ENCODE results near the gene CYBA.

The CYBA gene

DNA sequence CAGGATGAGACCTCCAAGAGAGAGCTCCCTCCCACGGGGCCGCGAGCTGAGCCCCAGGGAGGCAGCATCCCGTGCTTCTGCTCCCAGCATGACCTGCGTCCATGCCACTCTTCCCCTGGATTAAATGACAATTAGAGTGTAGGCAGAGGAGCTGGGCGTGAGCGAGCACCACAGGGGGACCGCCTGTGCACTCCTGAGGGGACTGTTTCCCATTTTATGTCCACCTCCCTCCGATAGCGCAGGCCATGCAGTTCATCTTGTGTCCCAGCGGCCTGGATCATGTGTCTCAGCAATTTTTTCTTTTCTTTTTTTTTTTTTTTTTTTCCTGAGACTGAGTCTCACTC, 18.3 kb downstream of the CYBA start:
- Histone ChIP-seq H3K27me3 (ENCODE audit: insufficient read depth, poor library complexity, severe bottlenecking) (peaks cover 4% of the 10 kb centered on the region), H3K4me3 (ENCODE audit: severe bottlenecking) (no peak overlapping the region), H3K36me3 (ENCODE audit: low read depth) (peaks cover 37% of the 10 kb centered on the region), H3K9me3 (ENCODE audit: severe bottlenecking) (no peaks in the 10 kb centered on the region), H3K27ac (ENCODE audit: poor library complexity, severe bottlenecking) (no peak overlapping the region), H3K4me1 (ENCODE audit: insufficient read depth, poor library complexity, severe bottlenecking) (no peaks in the 10 kb centered on the region)
- no peak for ATAC-seq (ENCODE audit: low read depth)
- TF ChIP-seq, protein P1, sequence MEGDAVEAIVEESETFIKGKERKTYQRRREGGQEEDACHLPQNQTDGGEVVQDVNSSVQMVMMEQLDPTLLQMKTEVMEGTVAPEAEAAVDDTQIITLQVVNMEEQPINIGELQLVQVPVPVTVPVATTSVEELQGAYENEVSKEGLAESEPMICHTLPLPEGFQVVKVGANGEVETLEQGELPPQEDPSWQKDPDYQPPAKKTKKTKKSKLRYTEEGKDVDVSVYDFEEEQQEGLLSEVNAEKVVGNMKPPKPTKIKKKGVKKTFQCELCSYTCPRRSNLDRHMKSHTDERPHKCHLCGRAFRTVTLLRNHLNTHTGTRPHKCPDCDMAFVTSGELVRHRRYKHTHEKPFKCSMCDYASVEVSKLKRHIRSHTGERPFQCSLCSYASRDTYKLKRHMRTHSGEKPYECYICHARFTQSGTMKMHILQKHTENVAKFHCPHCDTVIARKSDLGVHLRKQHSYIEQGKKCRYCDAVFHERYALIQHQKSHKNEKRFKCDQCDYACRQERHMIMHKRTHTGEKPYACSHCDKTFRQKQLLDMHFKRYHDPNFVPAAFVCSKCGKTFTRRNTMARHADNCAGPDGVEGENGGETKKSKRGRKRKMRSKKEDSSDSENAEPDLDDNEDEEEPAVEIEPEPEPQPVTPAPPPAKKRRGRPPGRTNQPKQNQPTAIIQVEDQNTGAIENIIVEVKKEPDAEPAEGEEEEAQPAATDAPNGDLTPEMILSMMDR (IDR thresholded peaks at IDR 0.05; ENCODE audit: poor library complexity, severe bottlenecking): no peak
- DNase-seq (ENCODE audit: low spot score): no peak

DNA sequence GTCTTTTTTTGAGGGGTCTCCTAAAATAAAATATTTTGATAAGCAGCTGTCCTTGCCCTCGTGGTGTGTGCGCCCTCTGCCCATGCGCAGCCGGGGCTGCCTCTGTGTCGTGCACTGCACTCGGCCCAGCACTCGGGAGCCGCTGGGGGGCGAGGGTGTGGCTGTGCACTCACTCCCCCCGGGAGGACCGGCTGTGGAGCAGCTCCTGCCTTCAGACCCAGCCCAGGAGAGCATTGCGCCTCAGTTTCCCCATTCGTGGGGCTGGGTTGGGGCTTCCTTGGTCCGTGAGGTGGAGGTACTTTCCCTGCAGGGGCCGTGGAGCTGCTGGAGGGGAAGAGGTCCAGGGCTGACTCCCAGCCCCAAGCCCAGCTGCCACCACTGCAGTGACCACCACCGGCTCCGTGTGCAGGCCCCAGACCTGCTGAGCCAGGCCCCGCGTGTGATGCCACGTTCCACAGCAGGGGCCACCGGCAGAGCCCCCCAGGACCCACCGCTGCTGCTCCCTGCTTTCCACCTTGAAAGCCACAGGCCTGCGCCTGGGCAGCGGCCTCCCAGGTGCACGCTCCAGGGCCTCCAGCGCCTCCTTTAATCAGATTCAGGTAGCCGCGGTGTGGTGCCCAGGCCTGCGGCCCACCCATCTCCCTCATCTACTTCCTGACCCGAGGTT, 18.8 kb downstream of the CYBA start:
- peaks cover under 1% of the 10 kb centered on the region for H3K27me3 ChIP-seq (ENCODE audit: insufficient read depth, poor library complexity, severe bottlenecking)
- peaks cover 42% of the 10 kb centered on the region for H3K36me3 ChIP-seq (ENCODE audit: low read depth)
- H3K4me1 ChIP-seq (ENCODE audit: insufficient read depth, poor library complexity, severe bottlenecking): no peaks in the 10 kb centered on the region
- H3K4me3 ChIP-seq (ENCODE audit: severe bottlenecking): no peak overlapping the region
- H3K27ac ChIP-seq (ENCODE audit: poor library complexity, severe bottlenecking): no peak overlapping the region
- DNase-seq (ENCODE audit: low spot score) (no peak), ATAC-seq (ENCODE audit: low read depth) (no peak)
- TF ChIP-seq, protein P1 (IDR thresholded peaks at IDR 0.05; ENCODE audit: poor library complexity, severe bottlenecking): no peak
- no peaks in the 10 kb centered on the region for H3K9me3 ChIP-seq (ENCODE audit: severe bottlenecking)

DNA sequence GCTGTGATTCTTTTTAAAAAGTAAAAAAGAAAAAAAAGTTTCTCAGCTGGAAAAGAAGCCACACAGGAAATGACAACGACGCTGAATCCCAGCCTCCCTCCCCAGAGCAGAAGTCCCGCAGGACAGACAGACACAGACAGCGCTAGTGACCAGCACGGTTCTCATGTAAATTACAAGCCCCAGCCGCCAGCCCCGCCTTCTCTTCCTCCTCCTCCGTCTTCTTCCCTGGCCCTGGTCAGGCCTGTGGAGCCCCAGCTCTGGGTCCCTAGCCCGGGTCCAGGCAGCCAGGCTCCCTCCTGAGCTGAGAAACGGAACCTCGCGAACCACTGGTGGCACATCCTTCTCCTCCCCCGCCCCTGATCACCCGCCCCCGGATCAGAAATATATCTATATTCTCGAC, 19.5 kb downstream of the CYBA start:
- Histone ChIP-seq H3K27me3 (ENCODE audit: insufficient read depth, poor library complexity, severe bottlenecking) (no peaks in the 10 kb centered on the region), H3K27ac (ENCODE audit: poor library complexity, severe bottlenecking) (no peak overlapping the region), H3K4me3 (ENCODE audit: severe bottlenecking) (no peak overlapping the region), H3K9me3 (ENCODE audit: severe bottlenecking) (no peaks in the 10 kb centered on the region), H3K4me1 (ENCODE audit: insufficient read depth, poor library complexity, severe bottlenecking) (no peaks in the 10 kb centered on the region), H3K36me3 (ENCODE audit: low read depth) (peaks cover 49% of the 10 kb centered on the region)
- DNase-seq (ENCODE audit: low spot score) (no peak), ATAC-seq (ENCODE audit: low read depth) (no peak)
- TF ChIP-seq, protein P1 (IDR thresholded peaks at IDR 0.05; ENCODE audit: poor library complexity, severe bottlenecking): no peak

DNA sequence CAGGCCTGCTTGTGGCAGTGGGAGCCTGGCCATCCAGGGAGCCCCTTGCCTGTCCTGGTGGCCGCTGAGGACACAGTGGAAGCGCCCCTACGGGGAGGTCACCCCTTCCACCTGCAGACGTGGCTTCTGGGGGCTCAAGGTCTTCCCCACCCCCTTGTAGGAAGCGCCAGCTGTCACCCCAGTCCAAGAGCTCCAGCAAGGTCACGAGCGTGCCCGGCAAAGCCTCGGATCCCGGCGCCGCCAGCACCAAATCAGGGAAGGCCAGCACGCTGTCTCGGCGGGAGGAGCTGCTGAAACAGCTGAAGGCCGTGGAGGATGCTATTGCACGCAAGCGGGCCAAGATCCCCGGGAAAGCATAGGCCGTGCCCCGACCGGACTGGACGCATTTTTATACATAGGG, 19.9 kb downstream of the CYBA start:
- ATAC-seq (ENCODE audit: low read depth): no peak
- Histone ChIP-seq H3K36me3 (ENCODE audit: low read depth) (peaks cover 53% of the 10 kb centered on the region), H3K27me3 (ENCODE audit: insufficient read depth, poor library complexity, severe bottlenecking) (no peaks in the 10 kb centered on the region), H3K9me3 (ENCODE audit: severe bottlenecking) (no peaks in the 10 kb centered on the region), H3K4me3 (ENCODE audit: severe bottlenecking) (no peak overlapping the region), H3K4me1 (ENCODE audit: insufficient read depth, poor library complexity, severe bottlenecking) (no peaks in the 10 kb centered on the region), H3K27ac (ENCODE audit: poor library complexity, severe bottlenecking) (no peak overlapping the region)
- TF ChIP-seq, protein P1 (IDR thresholded peaks at IDR 0.05; ENCODE audit: poor library complexity, severe bottlenecking): no peak
- peak; percentile 64 for DNase-seq (ENCODE audit: low spot score)

DNA sequence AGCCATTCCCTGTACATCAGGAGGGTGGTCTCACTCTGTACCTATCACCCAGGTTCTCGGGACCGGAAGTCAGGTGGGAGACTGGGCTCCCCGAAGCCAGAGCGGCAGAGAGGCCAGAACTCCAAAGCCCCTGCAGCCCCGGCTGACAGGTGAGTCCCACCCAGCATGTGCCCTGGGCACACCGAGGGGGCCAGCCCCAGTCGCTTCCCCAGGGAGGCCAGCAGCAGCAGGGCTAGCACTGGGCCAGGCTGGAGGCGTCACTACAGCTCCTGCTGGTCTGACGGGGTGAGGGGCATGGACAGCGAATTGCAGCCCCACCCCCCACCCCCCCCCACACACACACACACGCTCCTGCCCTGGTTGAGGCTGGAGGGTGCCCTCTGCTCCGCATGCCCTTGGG, 20.4 kb downstream of the CYBA start:
- Histone ChIP-seq H3K27ac (ENCODE audit: poor library complexity, severe bottlenecking) (no peak overlapping the region), H3K9me3 (ENCODE audit: severe bottlenecking) (no peaks in the 10 kb centered on the region), H3K4me1 (ENCODE audit: insufficient read depth, poor library complexity, severe bottlenecking) (no peaks in the 10 kb centered on the region), H3K27me3 (ENCODE audit: insufficient read depth, poor library complexity, severe bottlenecking) (no peaks in the 10 kb centered on the region), H3K36me3 (ENCODE audit: low read depth) (peaks cover 57% of the 10 kb centered on the region), H3K4me3 (ENCODE audit: severe bottlenecking) (no peak overlapping the region)
- ATAC-seq (ENCODE audit: low read depth) (no peak), DNase-seq (ENCODE audit: low spot score) (no peak)
- TF ChIP-seq, protein P1 (IDR thresholded peaks at IDR 0.05; ENCODE audit: poor library complexity, severe bottlenecking): no peak

All from RWPE2 (cell line).